WTC11 (cell line): ENCODE measurements around the gene RNF40. TPM values are rescaled to one million over a fixed set of nuclear protein-coding genes. Genes with fewer than 3 reads are reported as not detected.
A peak's percentile ranks its signal among the peaks of the same experiment; 100 is the strongest.

Experiments used
- ARID4B ChIP-seq: sonication (generic); formaldehyde crosslinking; IDR thresholded peaks from 2 replicates; pipeline ENCODE4 v1.8.0; 2023; ENCODE audit warnings: missing genetic modification reagents, mild to moderate bottlenecking, borderline replicate concordance
- ATF2 ChIP-seq: sonication (generic); formaldehyde crosslinking; IDR thresholded peaks from 2 replicates; pipeline ENCODE4 v1.8.1; 2022; ENCODE audit warnings: low read depth, missing genetic modification reagents, borderline replicate concordance
- ATF3 ChIP-seq: sonication (generic); formaldehyde crosslinking; conservative IDR thresholded peaks from 2 replicates; pipeline ENCODE4 v1.8.1; 2022; ENCODE audit warnings: mild to moderate bottlenecking, missing genetic modification reagents
- CTCF ChIP-seq: fragments of 200-600 bp; IDR thresholded peaks from 2 replicates; pipeline ENCODE4 v1.8.0; 2022; ENCODE audit warnings: antibody characterized with exemption
- ELF4 ChIP-seq: sonication (generic); formaldehyde crosslinking; IDR thresholded peaks from 2 replicates; pipeline ENCODE4 v1.8.1; 2022; ENCODE audit warnings: low read depth, mild to moderate bottlenecking, moderate library complexity, missing genetic modification reagents
- GTF2I ChIP-seq: fragments of 250-450 bp; sonication (Bioruptor Pico); conservative IDR thresholded peaks from 2 replicates; pipeline ENCODE4 v1.4.0; 2021; ENCODE audit warnings: mild to moderate bottlenecking
- HMGXB4 ChIP-seq: sonication (generic); formaldehyde crosslinking; IDR thresholded peaks from 2 replicates; pipeline ENCODE4 v1.8.1; 2023; ENCODE audit warnings: mild to moderate bottlenecking, moderate library complexity, missing genetic modification reagents
- NFATC4 ChIP-seq: fragments of 250-450 bp; sonication (Bioruptor Pico); IDR thresholded peaks from 2 replicates; pipeline ENCODE4 v1.9.0; 2021; ENCODE audit warnings: mild to moderate bottlenecking
- NFYB ChIP-seq: sonication (generic); formaldehyde crosslinking; conservative IDR thresholded peaks from 2 replicates; pipeline ENCODE4 v1.8.0; 2022; ENCODE audit warnings: low read depth, missing genetic modification reagents
- PRRX2 ChIP-seq: fragments of 250-450 bp; sonication (Bioruptor Pico); IDR thresholded peaks from 2 replicates; pipeline ENCODE4 v1.8.0; 2021; ENCODE audit warnings: mild to moderate bottlenecking
- SMAD3 ChIP-seq: sonication (generic); formaldehyde crosslinking; IDR thresholded peaks from 2 replicates; pipeline ENCODE4 v1.8.0; 2022; ENCODE audit warnings: missing genetic modification reagents, mild to moderate bottlenecking, borderline replicate concordance
- SMAD4 ChIP-seq: sonication (generic); formaldehyde crosslinking; IDR thresholded peaks from 2 replicates; pipeline ENCODE4 v1.8.0; 2022; ENCODE audit warnings: mild to moderate bottlenecking, missing genetic modification reagents
- TEAD4 ChIP-seq: sonication (generic); formaldehyde crosslinking; IDR thresholded peaks from 2 replicates; pipeline ENCODE4 v1.8.0; 2022; ENCODE audit warnings: mild to moderate bottlenecking, missing genetic modification reagents
- USF2 ChIP-seq: sonication (generic); formaldehyde crosslinking; IDR thresholded peaks from 2 replicates; pipeline ENCODE4 v1.8.1; 2023; ENCODE audit warnings: mild to moderate bottlenecking, missing genetic modification reagents, moderate library complexity
- ZNF263 ChIP-seq: sonication (generic); formaldehyde crosslinking; IDR thresholded peaks from 2 replicates; pipeline ENCODE4 v1.8.1; 2022; ENCODE audit warnings: low read depth, mild to moderate bottlenecking, moderate library complexity, missing genetic modification reagents
- ZNF281 ChIP-seq: sonication (generic); formaldehyde crosslinking; IDR thresholded peaks from 2 replicates; pipeline ENCODE4 v1.8.0; 2023; ENCODE audit warnings: mild to moderate bottlenecking, missing genetic modification reagents
- ZNF423 ChIP-seq: fragments of 250-450 bp; sonication (Bioruptor Pico); IDR thresholded peaks from 2 replicates; pipeline ENCODE4 v2.1.2; 2022; ENCODE audit warnings: mild to moderate bottlenecking, moderate library complexity
- ZNF532 ChIP-seq: fragments of 250-450 bp; sonication (Bioruptor Pico); IDR thresholded peaks from 2 replicates; pipeline ENCODE4 v1.9.0; 2021; ENCODE audit warnings: mild to moderate bottlenecking, borderline replicate concordance
- ZSCAN18 ChIP-seq: fragments of 250-450 bp; sonication (Bioruptor Pico); IDR thresholded peaks from 2 replicates; pipeline ENCODE4 v2.1.2; 2022; ENCODE audit warnings: mild to moderate bottlenecking, moderate library complexity
- total RNA-seq: library from RNA; stranded (reverse); gene quantifications from 3 replicates; pipeline ENCODE4 v1.2.3, GENCODE V29; 2021

Gene RNF40
- total RNA-seq, 1 experiment from 2014 or later, result 77.1 TPM

- TF ChIP-seq SMAD3 (CRISPR knock-in tag) (no peak), ZNF281 (CRISPR knock-in tag) (no peak), ATF2 (CRISPR knock-in tag) (no peak), ZSCAN18 (no peak), ZNF263 (no peak), ELF4 (no peak), ZNF532 (CRISPR knock-in tag) (no peak), NFATC4 (CRISPR knock-in tag) (no peak), HMGXB4 (CRISPR knock-in tag) (peak; percentile 73), GTF2I (no peak), SMAD4 (CRISPR knock-in tag) (no peak), PRRX2 (CRISPR knock-in tag) (no peak), TEAD4 (CRISPR knock-in tag) (no peak), ARID4B (CRISPR knock-in tag) (no peak), ATF3 (no peak), NFYB (CRISPR knock-in tag) (no peak), ZNF423 (CRISPR knock-in tag) (no peak), CTCF (no peak), USF2 (CRISPR knock-in tag) (no peak)
Observed at GRCh38 chr16:30786936-30787612, 25.0 kb downstream of the RNF40 start, which contains the start of gene ZNF629 (continued).
